DMS79 (cell line): ENCODE measurements around the gene NKAIN2.

Source experiments
- DNase-seq: peaks from one replicate; lab custom pipeline; 2025; lab: John Stamatoyannopoulos, UW

Gene NKAIN2

GRCh38 chr6:124825564-124825963, 1021.9 kb downstream of the NKAIN2 start:
- no peak for DNase-seq

- DNase-seq = no peak
Measured at GRCh38 chr6:124829822-124830221, 1026.2 kb downstream of the NKAIN2 start.

GRCh38 chr6:124830506-124830905, 1026.8 kb downstream of the NKAIN2 start:
- DNase-seq = no peak

- DNase-seq = peak; percentile 15
Measured at GRCh38 chr6:124854338-124854922, 1050.8 kb downstream of the NKAIN2 start.

GRCh38 chr6:124857746-124858145, 1054.1 kb downstream of the NKAIN2 start:
- no peak for DNase-seq

GRCh38 chr6:124858564-124858963, 1054.9 kb downstream of the NKAIN2 start:
- no peak for DNase-seq

GRCh38 chr6:124859366-124859765, 1055.7 kb downstream of the NKAIN2 start:
- DNase-seq = no peak

- DNase-seq = no peak
Measured at GRCh38 chr6:124866040-124866439, 1062.4 kb downstream of the NKAIN2 start.

- no peak for DNase-seq
Measured at GRCh38 chr6:124867121-124867520, 1063.5 kb downstream of the NKAIN2 start.

- no peak for DNase-seq
Measured at GRCh38 chr6:124868481-124868880, 1064.8 kb downstream of the NKAIN2 start.

- DNase-seq = no peak
Measured at GRCh38 chr6:124869416-124869815, 1065.8 kb downstream of the NKAIN2 start.

- no peak for DNase-seq
Measured at GRCh38 chr6:124870611-124871459, 1067.2 kb downstream of the NKAIN2 start.

GRCh38 chr6:124872361-124873065, 1068.8 kb downstream of the NKAIN2 start:
- no peak for DNase-seq

GRCh38 chr6:124873066-124873410, 1069.4 kb downstream of the NKAIN2 start:
- DNase-seq = no peak
